ENCODE results near the gene VAV3. TPM values are rescaled to one million over a fixed set of nuclear protein-coding genes. Genes with fewer than 3 reads are reported as not detected.

Gene VAV3
- total and polyA plus RNA-seq, 10 of the 15 experiments (the other 5 are each of a cell fraction or from before 2014, with no cell fraction given): 0.84 to 5.5 (median 3.4) TPM

GRCh38 chr1:107659961-107660360 lies 305.0 kb downstream of the VAV3 start (continued):
- TF ChIP-seq RELB (IDR thresholded peaks at IDR 0.05; ENCODE audit: low read depth): no peak
- no peak for TF ChIP-seq CHD1 (IDR thresholded peaks at IDR 0.05; ENCODE audit: low read depth, low read length)
- TF ChIP-seq POLR2AphosphoS5 (IDR thresholded peaks at IDR 0.05; ENCODE audit: low read length): no peak

GRCh38 chr1:107657356-107657755 lies 307.6 kb downstream of the VAV3 start:
- Histone ChIP-seq H3K9me3 (replicated peaks; ENCODE audit: control insufficient read depth, insufficient read depth, low read length) (no peaks in the 10 kb centered on the region), H3K4me3 (no peak overlapping the region), H3K4me1 (ENCODE audit: control insufficient read depth, insufficient read depth, low read length) (no peaks in the 10 kb centered on the region), H2AFZ (ENCODE audit: control insufficient read depth, low read depth, low read length) (no peak overlapping the region), H3K4me2 (ENCODE audit: control insufficient read depth, insufficient read depth) (no peak overlapping the region), H4K20me1 (ENCODE audit: control insufficient read depth, insufficient read depth) (no peaks in the 10 kb centered on the region), H3K79me2 (ENCODE audit: control insufficient read depth, insufficient read depth, low read length) (no peaks in the 10 kb centered on the region), H3K27me3 (replicated peaks in 1 of 2; ENCODE audit: control insufficient read depth in 2 of 2, insufficient read depth in 2 of 2, low read length in 1 of 2) (no peaks in the 10 kb centered on the region), H3K27ac (ENCODE audit: control insufficient read depth, insufficient read depth) (no peak overlapping the region), H3K36me3 (ENCODE audit: control insufficient read depth in 2 of 2, insufficient read depth in 2 of 2, low read length in 1 of 2) (no peaks in the 10 kb centered on the region), H3K9ac (ENCODE audit: control insufficient read depth, insufficient read depth, low read length) (no peak overlapping the region)
- intact Hi-C loops (cut with micrococcal nuclease; ENCODE audit: unreplicated experiment): no loop called here
- DNase-seq (ENCODE audit: low read depth, low spot score) (no peak), ATAC-seq (no peak), FAIRE-seq (no peak)
- CTCF ChIA-PET: no interaction called here
- in situ Hi-C loops (cut with MboI): no loop called here
- TF ChIP-seq RFX5 (IDR thresholded peaks at IDR 0.05; ENCODE audit: low read depth, low read length) (no peak), POLR2AphosphoS2 (IDR thresholded peaks at IDR 0.05; ENCODE audit: low read depth, low read length) (no peak), FOXK2 (IDR thresholded peaks at IDR 0.05) (no peak), REST (IDR thresholded peaks at IDR 0.05; ENCODE audit: low read depth, low read length) (no peak), HDGF (IDR thresholded peaks at IDR 0.05) (no peak), CREB1 (IDR thresholded peaks at IDR 0.05; ENCODE audit: low read depth) (no peak), EGR1 (IDR thresholded peaks at IDR 0.05; ENCODE audit: borderline replicate concordance in 1 of 2, low read depth in 2 of 2, low read length in 2 of 2) (no peak)
- RAD21 ChIA-PET (ENCODE audit: unreplicated experiment): no interaction called here
- 64% methylated on average over 4 of the region's 4 CpGs for WGBS (ENCODE audit: insufficient coverage, insufficient replicate concordance, low lambda C conversion rate, missing lambda C conversion rate)
- SMC1A ChIA-PET (ENCODE audit: uncharacterized antibody, unreplicated experiment): interaction anchor here (0.6 kb wide), 1 partner anchor 51 kb away, joined by 3 read pairs; no protein-coding TSS in a partner anchor
- POLR2A ChIA-PET: no interaction called here
- BruUV-seq (replicated peaks): no TSS peak

All from GM12878 (cell line).